GM12872 (cell line): ENCODE measurements around the gene SERTAD2.
A peak's percentile ranks its signal among the peaks of the same experiment; 100 is the strongest.

Experiments
- TF ChIP-seq, protein P1 (sequence below): IDR thresholded peaks from 3 replicates; pipeline ENCODE4 v1.5.1; 2011; ENCODE audit warnings: low read depth, mild to moderate bottlenecking, low read length, moderate library complexity; ENCODE audit not compliant: insufficient read depth

The SERTAD2 gene

DNA sequence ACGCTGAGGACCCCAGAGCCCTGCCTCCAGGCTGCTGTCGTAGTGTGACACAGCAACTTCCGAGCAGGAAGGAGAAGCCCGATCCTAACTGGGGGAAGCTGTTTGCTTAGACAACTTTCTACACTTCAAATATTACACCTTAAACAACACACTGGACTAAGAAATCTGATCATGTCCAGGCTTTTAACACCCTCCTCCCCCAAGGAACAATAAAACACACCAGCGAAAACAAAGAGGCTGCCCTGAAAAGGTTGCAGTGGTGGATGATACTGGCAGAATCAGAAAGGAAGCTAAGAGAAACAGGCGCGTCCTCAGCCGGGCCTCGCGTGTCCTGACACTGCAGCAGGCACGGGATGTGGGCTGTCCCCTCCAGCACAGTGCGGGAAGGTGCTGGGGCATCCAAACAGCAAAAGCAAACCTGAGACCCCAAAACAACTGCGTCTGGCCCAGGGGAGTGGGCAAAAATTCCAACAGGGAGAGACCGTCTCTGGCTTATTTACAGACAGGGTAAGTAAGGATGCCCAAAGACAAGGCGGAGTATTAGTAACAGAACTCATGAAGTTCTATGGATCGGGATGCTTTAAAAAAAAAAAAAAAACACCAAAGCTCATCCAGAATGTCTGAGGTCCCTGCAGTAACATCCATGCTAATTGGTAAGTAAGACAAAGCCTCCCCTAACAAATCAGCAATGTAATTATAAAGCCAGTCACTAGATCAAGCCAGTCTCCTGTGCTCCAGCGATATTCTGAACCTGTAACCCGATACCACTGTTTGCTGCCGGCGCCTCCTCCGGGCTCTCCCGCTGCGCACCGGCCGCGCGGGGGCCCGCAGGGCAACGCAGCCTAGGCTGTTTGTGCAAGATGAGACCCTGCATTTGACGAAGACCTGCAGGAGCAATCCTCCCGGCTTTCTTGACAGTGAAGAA is 9.0 kb downstream of the SERTAD2 start:
- TF ChIP-seq, protein P1, sequence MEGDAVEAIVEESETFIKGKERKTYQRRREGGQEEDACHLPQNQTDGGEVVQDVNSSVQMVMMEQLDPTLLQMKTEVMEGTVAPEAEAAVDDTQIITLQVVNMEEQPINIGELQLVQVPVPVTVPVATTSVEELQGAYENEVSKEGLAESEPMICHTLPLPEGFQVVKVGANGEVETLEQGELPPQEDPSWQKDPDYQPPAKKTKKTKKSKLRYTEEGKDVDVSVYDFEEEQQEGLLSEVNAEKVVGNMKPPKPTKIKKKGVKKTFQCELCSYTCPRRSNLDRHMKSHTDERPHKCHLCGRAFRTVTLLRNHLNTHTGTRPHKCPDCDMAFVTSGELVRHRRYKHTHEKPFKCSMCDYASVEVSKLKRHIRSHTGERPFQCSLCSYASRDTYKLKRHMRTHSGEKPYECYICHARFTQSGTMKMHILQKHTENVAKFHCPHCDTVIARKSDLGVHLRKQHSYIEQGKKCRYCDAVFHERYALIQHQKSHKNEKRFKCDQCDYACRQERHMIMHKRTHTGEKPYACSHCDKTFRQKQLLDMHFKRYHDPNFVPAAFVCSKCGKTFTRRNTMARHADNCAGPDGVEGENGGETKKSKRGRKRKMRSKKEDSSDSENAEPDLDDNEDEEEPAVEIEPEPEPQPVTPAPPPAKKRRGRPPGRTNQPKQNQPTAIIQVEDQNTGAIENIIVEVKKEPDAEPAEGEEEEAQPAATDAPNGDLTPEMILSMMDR = 0 out of 3 replicates have a peak, but pooled peaks have one; percentile 13

DNA sequence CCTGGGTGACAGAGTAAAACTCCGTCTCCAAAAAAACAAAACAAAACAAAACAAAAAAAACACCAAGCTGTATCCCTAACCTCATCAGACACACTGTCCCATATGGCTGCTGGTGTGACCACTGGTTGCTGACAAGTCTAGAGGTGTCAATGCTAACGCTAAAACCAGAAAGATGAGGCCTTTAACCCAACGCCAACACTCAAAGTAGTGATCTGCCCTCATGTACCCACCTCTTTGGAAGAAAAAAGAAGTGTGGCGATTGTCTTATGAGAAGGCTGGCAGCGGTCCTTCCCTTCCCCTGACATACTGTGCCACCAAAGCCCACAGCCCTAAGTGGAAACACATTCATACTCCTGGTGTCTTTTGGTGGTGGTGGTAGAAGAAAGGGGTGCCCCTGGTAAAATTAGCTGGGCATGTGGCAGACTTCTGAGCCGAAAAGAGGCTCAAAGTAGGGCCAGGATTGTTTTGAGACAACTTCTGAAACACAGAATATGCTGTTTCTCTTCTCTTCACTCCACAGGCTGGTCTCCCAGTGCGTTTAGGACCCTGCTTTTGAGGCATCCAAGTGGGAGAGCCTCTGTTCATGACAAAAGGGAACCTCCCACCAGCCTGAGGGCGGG is 9.8 kb downstream of the SERTAD2 start:
- TF ChIP-seq, protein P1 = no peak

GRCh38 chr2:64641599-64641998 is 12.1 kb downstream of the SERTAD2 start:
- TF ChIP-seq, protein P1 = no peak

GRCh38 chr2:64640153-64641044 is 13.3 kb downstream of the SERTAD2 start:
- TF ChIP-seq, protein P1 = no peak

GRCh38 chr2:64639691-64640090 is 14.0 kb downstream of the SERTAD2 start:
- TF ChIP-seq, protein P1 = no peak

DNA sequence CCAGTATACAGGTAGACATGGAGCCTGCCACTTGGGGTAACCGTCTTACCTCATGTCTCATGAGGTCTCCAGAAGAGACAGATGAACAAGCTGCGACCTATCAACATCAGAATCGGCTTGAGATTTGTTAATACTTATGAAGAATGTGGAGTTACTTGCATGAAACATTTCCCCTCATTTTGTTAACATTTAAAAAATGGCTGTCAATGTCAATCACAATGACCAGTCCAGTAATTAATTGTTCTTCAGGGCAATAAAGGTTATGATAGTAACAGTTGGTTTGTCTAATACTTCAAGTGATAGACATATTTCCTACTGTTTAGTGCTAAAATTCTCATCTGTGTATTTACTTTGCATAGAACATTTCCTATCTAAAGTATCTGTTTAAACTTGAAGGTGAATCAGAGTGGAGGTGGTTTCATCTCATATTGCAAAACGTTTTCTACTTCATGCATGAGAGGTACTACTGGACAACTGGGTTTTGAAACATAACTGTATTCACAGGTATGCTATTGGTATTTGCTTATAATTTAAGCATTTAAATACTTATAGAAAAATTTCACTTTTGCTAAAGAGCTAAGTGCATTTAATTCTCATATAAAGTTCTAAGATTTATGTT is 15.1 kb downstream of the SERTAD2 start:
- TF ChIP-seq, protein P1 = no peak
